GM18951 (cell line): Measurements from ENCODE around the gene LRRC23.
"Not testable (repeated sequence)": the region's sequence is repeated elsewhere in the genome, so short reads cannot be mapped to it uniquely, and the experiment has no call there.

Experiments used
- POLR2A ChIP-seq: IDR thresholded peaks from 4 replicates; pipeline ENCODE4 v1.6.1; 2011; ENCODE audit warnings: mild to moderate bottlenecking; ENCODE audit not compliant: insufficient read length, insufficient read depth; ENCODE audit errors: extremely low read depth
- in situ Hi-C: fragments of 300-500 bp; cut with MboI; formaldehyde crosslinking; loops from one replicate; pipeline ENCODE4 v1.12.0; 2022; ENCODE audit warnings: low sequenced_read_pairs, mixed read lengths, inconsistent platforms; ENCODE audit not compliant: unreplicated experiment

The LRRC23 gene

DNA sequence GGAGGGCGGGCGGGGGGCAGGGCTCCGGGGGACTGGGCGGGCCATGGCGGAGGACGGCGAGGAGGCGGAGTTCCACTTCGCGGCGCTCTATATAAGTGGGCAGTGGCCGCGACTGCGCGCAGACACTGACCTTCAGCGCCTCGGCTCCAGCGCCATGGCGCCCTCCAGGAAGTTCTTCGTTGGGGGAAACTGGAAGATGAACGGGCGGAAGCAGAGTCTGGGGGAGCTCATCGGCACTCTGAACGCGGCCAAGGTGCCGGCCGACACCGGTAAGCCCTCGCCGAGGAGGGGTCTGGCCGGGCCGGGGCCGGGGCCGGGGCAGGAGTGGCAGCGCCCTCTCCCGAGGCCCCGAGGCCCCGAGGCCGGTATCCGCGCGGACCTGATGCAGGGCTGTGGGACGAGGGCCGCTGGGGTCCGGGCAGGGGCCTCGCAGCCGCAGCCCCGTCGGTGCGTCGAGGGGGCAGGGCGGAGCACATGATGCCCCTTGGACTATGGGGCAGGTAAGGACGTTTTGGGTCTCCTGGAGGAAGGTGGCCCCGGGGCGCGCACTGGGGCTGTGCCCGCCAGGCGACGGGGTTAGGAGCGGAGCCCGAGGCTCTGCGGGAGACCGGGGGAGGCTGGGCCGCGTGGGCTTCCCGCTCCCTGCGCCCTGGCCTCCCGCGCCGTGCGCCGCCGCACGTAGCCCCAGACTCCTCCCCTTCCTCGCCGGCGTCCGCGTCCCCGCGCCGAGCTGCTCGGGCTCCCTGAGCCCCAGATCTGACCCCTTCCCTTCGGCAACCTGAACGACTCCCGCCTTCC, 37.0 kb upstream of the LRRC23 start, which contains the start of gene TPI1:
Gene TPI1 (plus strand): TSS at position 119 of the 798 bp plus-strand sequence. CDS start 36 bp downstream, at position 155.
- in situ Hi-C loops: no loop called here
- TF ChIP-seq POLR2A: peak; percentile 99

DNA sequence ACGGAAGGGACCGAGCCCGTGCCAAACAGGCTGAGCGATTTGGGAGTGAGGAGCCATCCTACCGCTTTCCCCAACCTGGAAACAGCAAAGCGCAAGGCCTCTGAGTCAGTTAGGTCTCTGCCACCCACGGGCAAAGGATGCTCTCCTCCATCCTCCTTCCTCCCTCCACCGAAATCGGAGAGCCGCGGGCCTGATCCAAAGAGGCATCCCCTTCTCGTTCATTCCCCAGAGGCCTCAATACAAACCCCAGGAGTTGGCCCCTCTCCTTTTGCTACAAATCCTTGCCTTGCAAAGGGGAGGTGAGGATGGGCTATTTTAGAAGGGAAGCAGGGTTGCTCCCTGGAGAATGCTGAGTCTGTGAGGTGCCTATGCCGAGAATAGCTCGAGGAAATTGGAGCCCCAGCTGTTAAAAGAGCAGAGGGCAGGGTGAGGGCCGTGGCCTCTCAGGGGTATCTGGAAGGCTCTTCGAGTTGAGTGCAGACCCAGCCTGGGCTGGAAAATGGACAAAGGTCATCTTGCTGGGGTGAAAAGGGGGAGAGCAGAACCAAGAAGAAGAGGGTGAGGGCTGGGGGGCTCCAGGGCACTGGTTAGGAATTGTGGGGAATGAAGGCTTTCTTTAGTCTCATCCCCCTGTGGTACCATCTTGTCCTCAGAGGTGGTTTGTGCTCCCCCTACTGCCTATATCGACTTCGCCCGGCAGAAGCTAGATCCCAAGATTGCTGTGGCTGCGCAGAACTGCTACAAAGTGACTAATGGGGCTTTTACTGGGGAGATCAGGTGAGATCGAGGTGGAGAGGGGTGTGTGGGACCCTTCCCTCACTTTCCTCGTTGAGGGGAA, 36.2 kb upstream of the LRRC23 start:
- in situ Hi-C loops: no loop called here
- no peak for TF ChIP-seq POLR2A

DNA sequence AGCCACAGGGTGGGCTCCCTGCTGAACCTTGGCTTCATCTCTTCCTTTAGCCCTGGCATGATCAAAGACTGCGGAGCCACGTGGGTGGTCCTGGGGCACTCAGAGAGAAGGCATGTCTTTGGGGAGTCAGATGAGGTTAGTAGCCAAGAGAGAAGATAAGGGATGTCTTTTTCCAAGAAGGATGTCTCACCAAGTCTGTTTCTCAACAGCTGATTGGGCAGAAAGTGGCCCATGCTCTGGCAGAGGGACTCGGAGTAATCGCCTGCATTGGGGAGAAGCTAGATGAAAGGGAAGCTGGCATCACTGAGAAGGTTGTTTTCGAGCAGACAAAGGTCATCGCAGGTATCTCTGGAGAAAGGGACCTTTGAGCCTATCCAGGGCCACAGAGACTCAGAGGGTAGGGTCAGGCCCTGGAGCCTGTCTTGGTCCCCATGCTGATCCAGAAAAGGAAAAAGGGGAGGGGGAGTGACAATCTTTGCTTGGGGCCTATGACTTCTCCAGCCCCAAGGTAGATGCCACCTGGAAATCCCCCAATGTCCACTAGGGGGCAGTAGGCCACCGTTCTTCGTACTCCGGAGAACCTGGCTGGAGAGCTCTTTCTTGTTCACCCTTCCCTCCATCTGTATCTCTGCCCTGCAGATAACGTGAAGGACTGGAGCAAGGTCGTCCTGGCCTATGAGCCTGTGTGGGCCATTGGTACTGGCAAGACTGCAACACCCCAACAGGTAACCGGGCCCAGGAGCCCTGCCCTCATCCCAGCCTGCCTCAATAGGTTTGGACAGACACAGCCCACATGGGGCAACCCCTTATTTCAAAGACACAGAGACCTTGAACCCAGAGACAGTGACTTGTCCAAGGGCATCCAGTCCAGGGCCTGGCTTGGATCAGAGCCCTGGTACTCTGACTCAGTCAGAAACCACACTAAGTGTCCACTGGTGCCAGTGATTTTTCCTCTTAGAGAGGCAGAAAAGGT, 35.3 kb upstream of the LRRC23 start:
- no peak for TF ChIP-seq POLR2A
- in situ Hi-C loops: no loop called here

DNA sequence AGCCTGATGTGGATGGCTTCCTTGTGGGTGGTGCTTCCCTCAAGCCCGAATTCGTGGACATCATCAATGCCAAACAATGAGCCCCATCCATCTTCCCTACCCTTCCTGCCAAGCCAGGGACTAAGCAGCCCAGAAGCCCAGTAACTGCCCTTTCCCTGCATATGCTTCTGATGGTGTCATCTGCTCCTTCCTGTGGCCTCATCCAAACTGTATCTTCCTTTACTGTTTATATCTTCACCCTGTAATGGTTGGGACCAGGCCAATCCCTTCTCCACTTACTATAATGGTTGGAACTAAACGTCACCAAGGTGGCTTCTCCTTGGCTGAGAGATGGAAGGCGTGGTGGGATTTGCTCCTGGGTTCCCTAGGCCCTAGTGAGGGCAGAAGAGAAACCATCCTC, 34.3 kb upstream of the LRRC23 start:
- in situ Hi-C loops: not testable (repeated sequence)

DNA sequence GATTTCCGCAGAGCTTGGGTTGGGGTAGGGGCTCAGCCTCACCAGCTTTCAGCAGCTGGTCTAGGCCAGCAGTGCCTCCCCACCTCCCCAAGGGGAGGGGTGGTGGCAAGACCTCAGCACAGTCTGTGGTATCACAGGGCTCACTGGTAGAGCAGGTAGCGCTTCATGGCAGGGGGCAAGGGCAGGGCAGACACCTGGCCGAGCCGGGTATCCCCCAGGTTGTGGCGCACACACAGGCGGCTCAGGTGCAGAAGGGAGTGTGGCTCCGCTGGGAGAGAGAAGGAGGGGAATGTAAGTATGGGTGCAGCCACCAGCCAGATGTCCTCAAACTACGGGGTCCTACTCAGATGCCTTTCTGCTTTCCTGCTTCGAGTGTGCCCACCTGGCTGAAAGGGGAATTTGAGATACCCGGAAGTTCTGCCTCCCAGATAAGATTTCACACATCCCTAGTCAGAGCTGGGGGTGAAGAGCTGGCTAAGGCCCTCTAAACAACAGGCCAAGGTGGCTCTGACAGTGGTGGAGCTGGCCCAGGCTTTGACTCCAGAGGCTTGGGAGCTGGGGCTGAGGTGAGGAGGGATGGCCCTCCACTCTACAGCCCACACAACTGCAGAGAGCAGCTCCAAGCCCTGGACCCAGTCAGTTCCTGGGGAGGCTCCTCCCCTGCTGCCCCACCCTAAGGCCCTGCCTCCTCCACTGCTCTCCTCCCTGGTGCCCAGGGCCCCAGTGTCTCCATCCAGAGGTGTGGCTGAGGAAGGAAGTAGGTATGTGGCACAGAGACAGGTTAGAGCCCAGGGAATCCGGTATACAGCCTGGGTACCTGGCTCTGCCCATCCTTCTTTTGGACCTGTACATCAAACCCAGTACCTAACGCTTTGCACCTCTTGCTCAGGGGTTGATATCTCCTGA, 33.3 kb upstream of the LRRC23 start:
- peak; percentile 28 for TF ChIP-seq POLR2A
- in situ Hi-C loops: no loop called here

DNA sequence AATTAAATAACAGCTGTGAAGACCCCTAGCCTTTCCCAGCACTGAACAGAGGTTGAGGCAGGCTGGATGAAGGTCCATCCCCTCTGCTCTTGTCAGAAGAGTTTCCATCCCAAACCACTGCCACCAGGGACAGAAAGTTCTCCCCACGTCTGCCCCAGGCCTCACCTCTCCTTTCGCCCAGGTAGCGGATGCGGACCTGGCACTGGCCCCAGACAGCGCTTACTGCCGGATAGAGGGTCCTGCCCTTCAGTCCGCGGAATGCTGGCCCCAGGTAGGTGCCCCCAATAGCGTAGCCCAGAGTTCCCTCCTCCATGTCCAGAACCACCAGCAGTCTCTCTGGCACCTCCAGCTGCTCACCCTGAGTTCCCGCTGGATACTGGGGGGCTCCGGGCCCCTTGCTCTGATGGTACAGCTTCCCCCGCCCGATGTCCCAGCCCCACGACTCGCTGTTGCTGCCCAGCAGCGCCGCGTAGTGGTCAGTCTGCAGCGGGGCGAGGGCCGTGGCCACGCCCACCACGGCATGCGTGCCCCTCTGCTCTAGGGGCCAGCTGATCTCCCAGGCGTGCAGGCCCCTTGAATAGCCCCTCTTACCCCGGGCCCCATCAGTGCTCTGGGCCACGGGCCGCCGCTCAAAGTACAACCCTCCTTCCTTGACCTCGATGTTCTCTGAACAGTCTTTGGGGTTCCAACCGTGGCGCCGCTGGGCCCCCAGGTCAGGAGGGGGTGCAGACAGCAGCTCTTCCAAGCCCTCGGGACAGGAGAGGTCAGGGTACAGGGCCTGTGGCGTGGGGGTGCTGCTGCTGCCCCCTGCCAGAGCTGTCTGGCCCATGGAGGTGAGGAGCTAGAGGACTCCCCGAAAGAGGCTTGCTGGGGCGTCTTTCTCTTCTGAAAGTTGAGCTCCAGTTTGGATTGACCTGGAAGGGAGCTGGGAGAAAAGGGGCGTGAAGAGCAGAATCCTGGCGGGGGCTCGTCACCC, 32.3 kb upstream of the LRRC23 start:
- in situ Hi-C loops: no loop called here
- TF ChIP-seq POLR2A: peak; percentile 49

DNA sequence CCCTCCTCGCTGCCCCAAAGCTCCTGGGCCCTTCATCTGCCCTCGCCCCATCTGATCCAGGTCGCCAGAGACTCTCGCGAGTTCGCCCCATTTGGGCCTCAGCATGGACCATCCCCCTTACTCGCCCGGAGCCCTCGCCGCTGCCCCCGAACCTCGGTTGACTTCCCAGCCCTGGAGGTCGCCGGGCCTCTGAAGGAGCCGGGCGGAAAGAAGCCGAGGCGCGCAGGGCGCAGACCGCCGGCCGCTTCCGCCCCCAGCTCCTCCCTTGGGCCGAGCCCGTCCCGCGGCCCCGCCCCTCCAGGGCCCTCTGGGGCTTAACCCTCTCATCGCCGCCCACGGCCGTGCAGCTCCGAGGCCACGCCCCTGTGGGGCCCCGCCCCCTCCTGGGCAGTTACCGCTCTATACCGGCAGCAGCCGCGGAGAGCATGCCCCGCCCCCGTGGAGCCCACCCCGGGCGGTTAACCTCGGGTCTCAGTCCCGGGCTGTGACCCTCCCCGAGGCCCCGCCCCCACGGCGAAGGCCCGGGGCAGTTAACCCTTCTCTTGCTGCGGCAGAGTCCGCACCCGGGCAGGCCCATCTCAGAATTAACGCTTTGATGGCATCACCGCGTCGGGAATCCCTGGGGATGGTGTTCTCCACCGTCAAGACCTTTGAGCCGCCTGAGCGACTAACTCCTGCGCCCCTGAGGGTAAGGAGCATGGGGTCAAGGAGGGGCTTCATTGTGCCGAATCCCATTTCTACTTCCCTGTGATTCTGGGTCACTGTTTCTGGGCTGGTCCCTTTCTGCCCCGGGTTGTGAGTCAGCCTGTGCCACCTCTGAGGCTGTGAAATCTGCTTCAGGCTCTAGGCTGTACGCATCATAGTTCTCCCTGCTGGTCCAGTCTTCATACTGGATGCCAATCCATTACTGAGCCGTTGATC, 31.3 kb upstream of the LRRC23 start, which contains the start of gene SPSB2:
Gene SPSB2 (minus strand): TSS at position 210 of the 921 bp plus-strand sequence. CDS start 402 bp downstream, outside the sequence.
- peak; percentile 78 for TF ChIP-seq POLR2A
- in situ Hi-C loops: no loop called here

DNA sequence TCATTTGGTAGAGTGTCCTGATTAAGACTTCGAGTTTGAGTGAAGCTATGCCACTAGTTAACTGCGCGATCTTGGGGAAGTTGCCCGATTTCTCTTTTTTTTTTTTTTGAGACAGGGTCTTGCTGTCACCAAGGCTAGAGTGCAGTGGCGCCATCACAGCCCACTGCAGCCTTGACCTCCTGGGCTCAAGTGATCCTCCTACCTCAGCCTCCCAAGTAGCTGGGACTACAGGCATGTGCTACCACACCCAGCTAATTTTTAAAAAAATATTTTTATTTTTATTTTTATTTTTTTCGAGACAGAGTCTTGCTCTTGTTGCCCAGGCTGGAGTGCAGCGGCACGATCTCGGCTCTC, 30.6 kb upstream of the LRRC23 start:
- in situ Hi-C loops: not testable (repeated sequence)

DNA sequence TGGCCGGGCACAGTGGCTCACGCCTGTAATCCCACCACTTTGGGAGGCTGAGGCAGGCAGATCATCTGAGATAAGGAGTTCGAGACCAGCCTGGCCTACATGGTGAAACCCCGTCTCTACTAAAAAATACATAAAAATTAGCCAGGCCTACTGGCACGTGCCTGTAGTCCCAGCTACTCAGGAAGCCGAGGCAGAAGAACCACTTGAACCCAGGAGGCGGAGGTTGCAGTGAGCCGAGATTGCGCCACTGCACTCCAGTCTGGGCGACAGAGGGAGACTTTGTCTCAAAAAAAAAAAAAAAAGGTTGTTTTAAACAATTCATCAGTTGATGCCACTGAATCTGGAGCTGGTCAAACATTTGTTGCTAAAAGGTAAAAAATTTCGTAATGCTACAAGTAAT, 24.8 kb upstream of the LRRC23 start:
- in situ Hi-C loops: not testable (repeated sequence)

DNA sequence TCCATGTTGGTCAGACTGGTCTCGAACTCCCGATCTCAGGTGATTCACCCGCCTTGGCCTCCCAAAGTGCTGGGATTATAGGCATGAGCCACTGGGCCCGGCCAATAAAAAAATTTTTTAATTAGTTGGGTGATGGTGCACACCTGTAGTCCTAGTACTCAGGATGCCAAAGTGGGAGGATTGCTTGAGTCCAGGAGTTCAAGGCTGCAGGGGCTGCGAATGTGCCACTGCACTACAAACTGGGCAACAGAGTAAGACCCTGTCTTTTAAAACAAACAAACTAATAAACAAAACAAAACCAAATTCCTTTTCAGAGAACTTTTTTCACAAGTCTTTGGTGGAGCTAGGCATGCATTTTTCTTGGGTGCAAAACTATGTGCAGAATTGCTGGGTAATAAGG, 21.4 kb upstream of the LRRC23 start:
- TF ChIP-seq POLR2A: no peak
- in situ Hi-C loops: no loop called here

DNA sequence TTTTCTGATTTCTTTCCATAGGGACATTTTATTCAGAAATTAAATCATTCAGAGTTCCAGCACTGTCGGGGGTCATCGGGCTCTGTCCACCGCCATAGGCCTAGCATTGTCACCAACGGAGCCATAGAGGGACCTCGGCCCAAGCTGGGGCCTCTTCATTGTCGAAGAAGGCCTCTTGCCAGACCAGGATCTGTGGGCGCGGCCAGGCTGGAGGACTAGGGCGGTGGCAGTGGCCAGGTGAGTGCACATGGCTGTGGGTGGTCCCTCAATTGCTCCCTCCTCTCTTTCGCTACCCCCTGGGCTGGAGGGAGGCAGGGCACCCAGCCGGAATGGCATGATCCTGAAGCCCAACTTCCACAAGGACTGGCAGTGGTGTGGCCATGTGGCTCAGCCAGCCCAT, 20.9 kb upstream of the LRRC23 start:
- no peak for TF ChIP-seq POLR2A
- in situ Hi-C loops: no loop called here
